Activated B cell treated with CpG ODN at 0.5 μM for 24 hours (primary cell): Measurements from ENCODE around the gene CARD10. TPM values are rescaled to one million over a fixed set of nuclear protein-coding genes. Genes with fewer than 3 reads are reported as not detected.

Experiments
- ATAC-seq: fragments of 200-7000 bp; cut with Tn5 transposase; one replicate; pipeline ENCODE4 v1.10.0; 2021; ENCODE audit warnings: low read depth, mild to moderate bottlenecking, moderate library complexity
- CTCF ChIA-PET: fragments of 350-600 bp; sonication (Branson Sonifier 250); formaldehyde crosslinking; loops from one replicate; lab custom pipeline; 2021; ENCODE audit warnings: antibody characterized with exemption; lab: Charles Lee
- POLR2A ChIA-PET: fragments of 350-600 bp; sonication (Branson Sonifier 250); formaldehyde crosslinking; loops from one replicate; lab custom pipeline; 2021; ENCODE audit warnings: antibody characterized with exemption; lab: Charles Lee
- DNase-seq: peaks from one replicate; pipeline ENCODE4 v3.0.0; 2022
- H3K27ac Mint-ChIP-seq: one replicate; pipeline ENCODE4 v1.8.0; 2020; ENCODE audit warnings: mixed read lengths
- H3K27me3 Mint-ChIP-seq: one replicate; pipeline ENCODE4 v1.8.0; 2021; ENCODE audit warnings: mixed read lengths
- H3K36me3 Mint-ChIP-seq: one replicate; pipeline ENCODE4 v1.8.0; 2021; ENCODE audit warnings: low read depth, mixed read lengths
- H3K4me1 Mint-ChIP-seq: one replicate; pipeline ENCODE4 v1.8.0; 2021; ENCODE audit warnings: mixed read lengths
- H3K4me3 Mint-ChIP-seq: one replicate; pipeline ENCODE4 v1.8.0; 2020; ENCODE audit warnings: mild to moderate bottlenecking, mixed read lengths
- H3K9me3 Mint-ChIP-seq: one replicate; pipeline ENCODE4 v1.8.0; 2020; ENCODE audit warnings: mixed read lengths
- CTCF ChIP-seq: fragments of 200-600 bp; IDR thresholded peaks from one replicate; pipeline ENCODE4 v1.8.0; 2022; ENCODE audit warnings: antibody characterized with exemption, mild to moderate bottlenecking
- intact Hi-C: fragments of 100-400 bp; cut with micrococcal nuclease; formaldehyde crosslinking; loops from one replicate; pipeline ENCODE4 v1.15.1; 2024
- total RNA-seq: library from RNA; stranded (reverse); gene quantifications from 2 replicates; pipeline ENCODE4 v1.2.3, GENCODE V29; 2022

The CARD10 gene
- total RNA-seq, 1 donor from 2014 or later: not detected

GRCh38 chr22:37464181-37464580, 55.0 kb downstream of the CARD10 start:
- Mint-ChIP-seq H3K4me3 (no peak overlapping the region), H3K4me1 (peaks cover 13% of the 10 kb centered on the region), H3K27ac (no peak overlapping the region), H3K36me3 (peaks cover 40% of the 10 kb centered on the region), H3K27me3 (no peaks in the 10 kb centered on the region), H3K9me3 (no peaks in the 10 kb centered on the region)
- TF ChIP-seq CTCF: no peak
- ChIA-PET POLR2A (no interaction called here), CTCF (no interaction called here)
- DNase-seq (no peak), ATAC-seq (no peak)
- intact Hi-C loops: no loop called here

- H3K36me3 Mint-ChIP-seq: peaks cover 35% of the 10 kb centered on the region
- peaks cover 8% of the 10 kb centered on the region for H3K4me1 Mint-ChIP-seq
- no peak for DNase-seq
- no peak overlapping the region for H3K4me3 Mint-ChIP-seq
- H3K9me3 Mint-ChIP-seq: no peaks in the 10 kb centered on the region
- TF ChIP-seq CTCF: no peak
- H3K27me3 Mint-ChIP-seq: no peaks in the 10 kb centered on the region
- intact Hi-C loops: no loop called here
- no peak for ATAC-seq
- POLR2A ChIA-PET: no interaction called here
- CTCF ChIA-PET: no interaction called here
- no peak overlapping the region for H3K27ac Mint-ChIP-seq
These were observed 56.2 kb downstream of the CARD10 start for GRCh38 chr22:37462983-37463382.

GRCh38 chr22:37462436-37462835, 56.8 kb downstream of the CARD10 start:
- peaks cover 7% of the 10 kb centered on the region for H3K4me1 Mint-ChIP-seq
- H3K27ac Mint-ChIP-seq: no peak overlapping the region
- ChIA-PET POLR2A (no interaction called here), CTCF (interaction anchor here (0.7 kb wide), 1 partner anchor 418 kb away, joined by 3 read pairs; no protein-coding TSS in a partner anchor)
- no peak overlapping the region for H3K4me3 Mint-ChIP-seq
- no peak for TF ChIP-seq CTCF
- no peaks in the 10 kb centered on the region for H3K27me3 Mint-ChIP-seq
- peaks cover 35% of the 10 kb centered on the region for H3K36me3 Mint-ChIP-seq
- ATAC-seq: no peak
- no peaks in the 10 kb centered on the region for H3K9me3 Mint-ChIP-seq
- DNase-seq: no peak
- intact Hi-C loops: no loop called here

- ChIA-PET CTCF (interaction anchor here (0.7 kb wide), 1 partner anchor 418 kb away, joined by 3 read pairs; no protein-coding TSS in a partner anchor), POLR2A (no interaction called here)
- DNase-seq: no peak
- no peak overlapping the region for H3K27ac Mint-ChIP-seq
- H3K4me3 Mint-ChIP-seq: no peak overlapping the region
- H3K27me3 Mint-ChIP-seq: no peaks in the 10 kb centered on the region
- H3K9me3 Mint-ChIP-seq: no peaks in the 10 kb centered on the region
- TF ChIP-seq CTCF: no peak
- intact Hi-C loops: no loop called here
- peaks cover 36% of the 10 kb centered on the region for H3K36me3 Mint-ChIP-seq
- no peak for ATAC-seq
- peaks cover 7% of the 10 kb centered on the region for H3K4me1 Mint-ChIP-seq
These were observed 57.3 kb downstream of the CARD10 start for GRCh38 chr22:37461961-37462360.

GRCh38 chr22:37460684-37461083, 58.5 kb downstream of the CARD10 start:
- Mint-ChIP-seq H3K4me1 (peaks cover 7% of the 10 kb centered on the region), H3K27ac (no peak overlapping the region), H3K36me3 (peaks cover 27% of the 10 kb centered on the region), H3K4me3 (no peak overlapping the region), H3K27me3 (no peaks in the 10 kb centered on the region), H3K9me3 (no peaks in the 10 kb centered on the region)
- intact Hi-C loops: no loop called here
- ChIA-PET CTCF (no interaction called here), POLR2A (no interaction called here)
- DNase-seq: no peak
- ATAC-seq: no peak
- TF ChIP-seq CTCF: no peak
